ENCODE results near the gene GJC2. TPM values are rescaled to one million over a fixed set of nuclear protein-coding genes. Genes with fewer than 3 reads are reported as not detected.

GJC2 gene
- polyA plus RNA-seq, 1 donor from 2014 or later, result 2.3 TPM

- H3K27me3 ChIP-seq (ENCODE audit: insufficient read depth, low read depth, low read length), result no peaks in the 10 kb centered on the region
- no peak overlapping the region for H3K4me3 ChIP-seq (ENCODE audit: low read length)
- no peak overlapping the region for H3K4me2 ChIP-seq (ENCODE audit: low read length)
- H3K36me3 ChIP-seq (ENCODE audit: insufficient read depth, low read length), result no peaks in the 10 kb centered on the region
- H3K27ac ChIP-seq (ENCODE audit: low read length), result no peak overlapping the region
- no peaks in the 10 kb centered on the region for H3F3A ChIP-seq (ENCODE audit: insufficient read depth, low read length, poor library complexity, severe bottlenecking)
- H2AFZ ChIP-seq (ENCODE audit: low read depth, low read length), result no peak overlapping the region
- peaks cover 4% of the 10 kb centered on the region for H4K20me1 ChIP-seq (ENCODE audit: insufficient read depth)
- TF ChIP-seq CTCF (IDR thresholded peaks at IDR 0.05; ENCODE audit: poor library complexity, severe bottlenecking), result no peak
- TF ChIP-seq EZH2 (IDR thresholded peaks at IDR 0.05; ENCODE audit: borderline replicate concordance, insufficient read depth, low read length, poor library complexity, severe bottlenecking), result no peak
- no peak for TF ChIP-seq SMC3 (conservative IDR thresholded peaks at IDR 0.05; ENCODE audit: poor library complexity)
- TF ChIP-seq MXI1 (conservative IDR thresholded peaks at IDR 0.05; ENCODE audit: poor library complexity, severe bottlenecking), result no peak
- TF ChIP-seq TAF1 (IDR thresholded peaks at IDR 0.05; ENCODE audit: low read depth), result no peak
- no peak for TF ChIP-seq POLR2AphosphoS5 (IDR thresholded peaks at IDR 0.05)
- no peak for TF ChIP-seq REST (IDR thresholded peaks at IDR 0.05; ENCODE audit: borderline replicate concordance)
- TF ChIP-seq RAD21 (conservative IDR thresholded peaks at IDR 0.05), result no peak
- no peak for TF ChIP-seq EP300 (conservative IDR thresholded peaks at IDR 0.05; ENCODE audit: poor library complexity, severe bottlenecking)
- no peaks in the 10 kb centered on the region for H3K9me3 ChIP-seq (ENCODE audit: low read length)
- no peak overlapping the region for H3K9ac ChIP-seq (ENCODE audit: low read length)
- peaks cover 7% of the 10 kb centered on the region for H3K79me2 ChIP-seq (replicated peaks; ENCODE audit: insufficient read depth, low read length)
- no peaks in the 10 kb centered on the region for H3K9me2 ChIP-seq (ENCODE audit: insufficient read depth, low read length)
Observed at GRCh38 chr1:228147768-228148167, 2.0 kb upstream of the GJC2 start.

- Histone ChIP-seq H3K4me3 (ENCODE audit: low read length) (no peak overlapping the region), H3K27ac (ENCODE audit: low read length) (no peak overlapping the region)
- TF ChIP-seq REST (IDR thresholded peaks at IDR 0.05; ENCODE audit: borderline replicate concordance), result no peak
- TF ChIP-seq POLR2AphosphoS5 (IDR thresholded peaks at IDR 0.05), result no peak
- no peak for TF ChIP-seq CTCF (IDR thresholded peaks at IDR 0.05; ENCODE audit: poor library complexity, severe bottlenecking)
- TF ChIP-seq EZH2 (IDR thresholded peaks at IDR 0.05; ENCODE audit: borderline replicate concordance, insufficient read depth, low read length, poor library complexity, severe bottlenecking), result no peak
- TF ChIP-seq EP300 (conservative IDR thresholded peaks at IDR 0.05; ENCODE audit: poor library complexity, severe bottlenecking), result no peak
- no peak for TF ChIP-seq TAF1 (IDR thresholded peaks at IDR 0.05; ENCODE audit: low read depth)
- no peak for TF ChIP-seq SMC3 (conservative IDR thresholded peaks at IDR 0.05; ENCODE audit: poor library complexity)
- TF ChIP-seq RAD21 (conservative IDR thresholded peaks at IDR 0.05), result no peak
- TF ChIP-seq MXI1 (conservative IDR thresholded peaks at IDR 0.05; ENCODE audit: poor library complexity, severe bottlenecking), result no peak
Observed at GRCh38 chr1:228148196-228148861, 1.4 kb upstream of the GJC2 start.

More at GRCh38 chr1:228148196-228148861, 1.4 kb upstream of the GJC2 start:
- no peak overlapping the region for H2AFZ ChIP-seq (ENCODE audit: low read depth, low read length)
- H3K27me3 ChIP-seq (ENCODE audit: insufficient read depth, low read depth, low read length), result no peaks in the 10 kb centered on the region
- H3F3A ChIP-seq (ENCODE audit: insufficient read depth, low read length, poor library complexity, severe bottlenecking), result no peaks in the 10 kb centered on the region
- peaks cover 2% of the 10 kb centered on the region for H3K79me2 ChIP-seq (replicated peaks; ENCODE audit: insufficient read depth, low read length)
- H3K9ac ChIP-seq (ENCODE audit: low read length), result no peak overlapping the region
- no peaks in the 10 kb centered on the region for H3K36me3 ChIP-seq (ENCODE audit: insufficient read depth, low read length)
- no peaks in the 10 kb centered on the region for H3K9me3 ChIP-seq (ENCODE audit: low read length)
- H3K4me2 ChIP-seq (ENCODE audit: low read length), result no peak overlapping the region
- H3K9me2 ChIP-seq (ENCODE audit: insufficient read depth, low read length), result no peaks in the 10 kb centered on the region
- peaks cover 4% of the 10 kb centered on the region for H4K20me1 ChIP-seq (ENCODE audit: insufficient read depth)

Data from neural cell (in vitro differentiated cells).